Measurements from ENCODE around the gene SLC9B1. TPM values are rescaled to one million over a fixed set of nuclear protein-coding genes. Genes with fewer than 3 reads are reported as not detected.

SLC9B1 gene
- total RNA-seq, result 0.22 and 0.27 TPM in 2 replicates

GRCh38 chr4:103019308-103020124 lies at the start of gene SLC9B1:
Gene SLC9B1, minus strand, starts transcription at chr4:103019705. Its CDS starts 27,994 bp downstream, at chr4:102991711.

GRCh38 chr4:102868781-102869568 lies 150.5 kb downstream of the SLC9B1 start, which contains the start of gene CISD2:
Gene CISD2, plus strand, starts transcription at chr4:102868992. Its CDS starts 93 bp downstream, at chr4:102869085.

Other genes with a start within 250 kb of the SLC9B1 start
- 519 and 590 TPM in 2 replicates for gene UBE2D3, start 192.2 kb downstream of the SLC9B1 start, total RNA-seq
- gene CISD2, start 150.7 kb downstream of the SLC9B1 start, total RNA-seq, result 30.2 and 35.3 TPM in 2 replicates
- 31.6 and 41.5 TPM in 2 replicates for gene SLC9B2, start 57.1 kb upstream of the SLC9B1 start, total RNA-seq
- gene BDH2, start 80.1 kb upstream of the SLC9B1 start, total RNA-seq, result 25.5 and 28.1 TPM in 2 replicates
- 49.7 and 72.2 TPM in 2 replicates for gene CENPE, start 178.6 kb upstream of the SLC9B1 start, total RNA-seq